ES-I3 (cell line): ENCODE data around the gene PTMA.
"Not testable (repeated sequence)": the region's sequence is repeated elsewhere in the genome, so short reads cannot be mapped to it uniquely, and the experiment has no call there.

Experiments
- H3K36me3 ChIP-seq: 2 replicates; pipeline ENCODE4 v1.6.1; 2013; ENCODE audit warnings: mild to moderate bottlenecking, low read length, control low read depth, moderate library complexity; ENCODE audit not compliant: insufficient read depth
- H3K4me1 ChIP-seq: 2 replicates; pipeline ENCODE4 v1.6.1; 2013; ENCODE audit warnings: mild to moderate bottlenecking, control low read depth, low read length; ENCODE audit not compliant: insufficient read depth
- H3K9ac ChIP-seq: 2 replicates; pipeline ENCODE4 v1.6.1; 2013; ENCODE audit warnings: low read depth, mild to moderate bottlenecking, low read length, moderate library complexity
- H3K9me3 ChIP-seq: 2 replicates; pipeline ENCODE4 v1.6.1; 2013; ENCODE audit warnings: mild to moderate bottlenecking, low read length, moderate library complexity; ENCODE audit not compliant: control insufficient read depth, insufficient read depth

PTMA gene, protein sequence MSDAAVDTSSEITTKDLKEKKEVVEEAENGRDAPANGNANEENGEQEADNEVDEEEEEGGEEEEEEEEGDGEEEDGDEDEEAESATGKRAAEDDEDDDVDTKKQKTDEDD

DNA sequence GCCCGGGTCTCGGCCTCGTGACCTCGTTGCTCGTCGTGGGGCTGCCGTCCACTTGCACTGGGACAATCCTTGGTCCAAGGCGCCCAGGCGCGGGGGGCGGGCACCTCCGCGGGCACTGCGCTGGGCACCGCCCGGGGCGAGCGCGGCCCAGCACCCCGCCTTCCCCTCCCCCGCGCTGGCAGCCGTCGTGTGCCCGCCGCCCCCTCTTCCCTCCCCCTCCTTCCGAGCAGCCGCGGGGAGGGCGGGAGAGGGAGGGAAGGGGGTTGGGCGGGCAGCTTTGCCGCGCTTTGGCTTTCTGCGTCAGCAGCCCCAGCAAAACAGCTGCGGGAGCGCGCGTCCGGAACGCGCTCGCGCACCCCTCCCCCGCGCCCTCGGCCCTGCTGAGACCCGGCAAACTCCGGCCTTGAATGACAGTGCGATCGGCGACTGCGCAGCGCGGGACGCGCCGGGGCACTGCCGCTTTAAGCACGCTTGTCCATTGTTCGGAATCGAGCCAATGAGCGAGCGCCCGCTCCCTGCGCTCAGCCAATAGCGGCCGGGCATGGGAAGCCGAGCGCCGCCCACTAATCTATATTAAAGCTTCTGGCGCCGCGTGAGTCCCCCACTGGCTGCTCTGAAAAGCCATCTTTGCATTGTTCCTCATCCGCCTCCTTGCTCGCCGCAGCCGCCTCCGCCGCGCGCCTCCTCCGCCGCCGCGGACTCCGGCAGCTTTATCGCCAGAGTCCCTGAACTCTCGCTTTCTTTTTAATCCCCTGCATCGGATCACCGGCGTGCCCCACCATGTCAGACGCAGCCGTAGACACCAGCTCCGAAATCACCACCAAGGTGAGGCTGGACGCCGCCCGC, at the start of gene PTMA:
PTMA (plus strand) TSS at position 599 of the 846 bp plus-strand sequence; CDS start at position 781, 182 bp downstream.
- Histone ChIP-seq H3K9ac (peak within 1 kb of the TSS; percentile 90), H3K9me3 (no peaks in the 10 kb centered on the region), H3K4me1 (peaks cover 9% of the 10 kb centered on the region; the same call in 1 of the 2 replicates), H3K36me3 (peaks cover 15% of the 10 kb centered on the region)

DNA sequence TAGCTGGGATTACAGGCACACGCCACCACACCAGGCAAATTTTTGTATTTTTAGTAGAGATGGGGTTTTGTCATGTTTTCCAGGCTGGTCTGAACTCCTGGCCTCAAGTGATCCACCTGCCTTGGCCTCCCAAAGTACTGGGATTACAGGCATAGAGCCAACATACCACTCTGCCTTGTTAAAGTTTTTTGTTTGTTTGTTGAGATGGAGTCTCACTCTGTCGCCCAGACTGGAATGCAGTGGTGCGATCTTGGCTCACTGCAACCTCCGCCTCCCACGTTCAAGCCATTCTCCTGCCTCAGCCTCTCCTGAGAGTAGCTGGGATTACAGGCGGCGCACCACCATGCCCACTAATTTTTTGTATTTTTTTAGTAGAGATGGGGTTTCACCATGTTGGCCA, 48.3 kb upstream of the PTMA start:
- H3K9me3 ChIP-seq, H3K9ac ChIP-seq, H3K36me3 ChIP-seq: not testable (repeated sequence)
- peaks cover 28% of the 10 kb centered on the region; the same call in 1 of the 2 replicates for H3K4me1 ChIP-seq

DNA sequence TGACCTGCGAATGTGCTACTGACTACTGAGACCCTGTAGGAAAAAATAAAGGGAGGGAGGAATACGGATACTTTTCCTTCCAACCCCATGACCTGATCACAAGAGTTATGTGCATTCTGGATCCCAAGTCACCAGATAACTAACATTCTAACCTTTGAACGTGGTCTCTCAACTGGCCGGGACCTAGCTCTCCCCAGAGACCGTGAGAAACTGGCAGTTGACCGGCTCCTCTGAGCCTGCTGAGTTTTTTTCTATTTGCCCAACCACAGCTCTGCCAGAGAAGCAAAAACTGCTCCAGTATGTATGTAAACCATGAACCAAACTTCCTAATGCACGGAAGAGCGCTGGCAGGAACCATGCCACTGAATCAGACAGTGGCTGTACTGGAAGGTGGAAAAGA, 47.5 kb upstream of the PTMA start:
- no peak overlapping the region for H3K9ac ChIP-seq
- H3K4me1 ChIP-seq, result peaks cover 30% of the 10 kb centered on the region; the same call in 1 of the 2 replicates
- no peaks in the 10 kb centered on the region for H3K9me3 ChIP-seq
- no peaks in the 10 kb centered on the region for H3K36me3 ChIP-seq

DNA sequence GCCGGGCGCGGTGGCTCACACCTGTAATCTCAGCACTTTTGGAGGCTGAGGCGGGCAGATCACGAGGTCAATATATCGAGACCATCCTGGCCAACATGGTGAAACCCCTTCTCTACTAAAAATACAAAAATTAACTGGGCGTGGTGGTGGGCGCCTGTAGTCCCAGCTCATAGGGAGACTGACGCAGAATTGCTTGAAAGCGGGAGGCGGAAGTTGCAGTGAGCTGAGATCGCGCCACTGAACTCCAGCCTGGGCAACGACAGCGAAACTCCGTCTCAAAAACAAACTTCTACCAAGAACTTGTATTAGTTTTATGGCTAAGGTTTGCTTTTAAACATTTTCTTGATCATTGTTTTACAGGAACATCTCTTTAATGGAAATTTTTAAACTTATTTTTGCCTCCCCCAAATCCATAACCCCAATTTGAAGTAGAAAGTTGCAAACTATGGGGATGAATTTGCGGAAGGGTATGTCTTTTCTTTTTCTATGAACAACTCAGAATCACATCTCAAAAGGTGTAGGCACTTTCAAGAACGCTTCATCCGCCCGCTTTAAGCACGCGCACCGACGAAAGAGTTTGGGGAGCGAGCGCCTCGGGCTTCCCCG, 46.8 kb upstream of the PTMA start:
- Histone ChIP-seq H3K9ac (peak overlapping the region; percentile 62), H3K4me1 (peaks cover 30% of the 10 kb centered on the region; the same call in 1 of the 2 replicates), H3K36me3 (no peaks in the 10 kb centered on the region)

DNA sequence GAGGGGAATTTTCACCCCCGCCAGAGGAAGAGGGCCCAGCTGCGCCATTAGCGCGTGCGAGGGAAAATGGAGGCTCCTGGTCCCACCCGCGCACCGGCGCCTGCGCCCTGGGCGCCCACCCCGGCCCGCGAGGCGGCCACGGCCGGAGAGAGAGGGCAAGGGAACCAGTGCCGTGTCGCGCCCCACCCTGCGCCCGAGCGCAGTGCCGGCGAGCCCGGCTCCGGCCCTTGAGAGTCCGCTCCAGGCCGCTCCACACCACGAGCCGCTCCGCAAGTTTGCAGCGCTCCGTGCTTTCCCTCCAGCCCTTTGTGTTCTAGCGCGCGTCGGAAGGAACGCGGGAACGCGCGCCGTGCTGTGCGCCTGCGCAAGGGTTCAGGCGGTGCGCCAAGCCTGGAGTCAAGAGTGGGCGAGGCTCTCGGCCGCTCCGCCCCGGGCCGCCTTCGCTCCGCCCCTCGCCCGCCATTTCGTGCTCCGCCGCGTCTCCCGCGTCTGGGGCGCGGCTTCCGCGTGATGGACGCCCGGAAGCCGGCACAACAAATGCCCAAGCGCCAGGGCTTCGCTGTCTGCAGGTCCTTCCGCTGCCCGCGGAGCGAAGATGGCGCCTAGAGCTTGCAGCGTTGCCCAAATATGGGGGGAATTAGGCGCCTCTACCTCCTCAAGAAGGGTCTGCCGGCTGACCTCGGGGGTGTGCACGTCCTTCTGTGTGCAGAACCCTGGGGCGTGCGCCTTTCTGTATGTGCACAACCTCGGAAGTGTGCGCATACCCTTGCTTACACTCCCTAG, 46.1 kb upstream of the PTMA start:
- Histone ChIP-seq H3K4me1 (peaks cover 30% of the 10 kb centered on the region; the same call in 1 of the 2 replicates), H3K36me3 (no peaks in the 10 kb centered on the region), H3K9ac (peak overlapping the region; percentile 62), H3K9me3 (no peaks in the 10 kb centered on the region)

More for the DNA sequence above, 46.8 kb upstream of the PTMA start:
- no peaks in the 10 kb centered on the region for H3K9me3 ChIP-seq

DNA sequence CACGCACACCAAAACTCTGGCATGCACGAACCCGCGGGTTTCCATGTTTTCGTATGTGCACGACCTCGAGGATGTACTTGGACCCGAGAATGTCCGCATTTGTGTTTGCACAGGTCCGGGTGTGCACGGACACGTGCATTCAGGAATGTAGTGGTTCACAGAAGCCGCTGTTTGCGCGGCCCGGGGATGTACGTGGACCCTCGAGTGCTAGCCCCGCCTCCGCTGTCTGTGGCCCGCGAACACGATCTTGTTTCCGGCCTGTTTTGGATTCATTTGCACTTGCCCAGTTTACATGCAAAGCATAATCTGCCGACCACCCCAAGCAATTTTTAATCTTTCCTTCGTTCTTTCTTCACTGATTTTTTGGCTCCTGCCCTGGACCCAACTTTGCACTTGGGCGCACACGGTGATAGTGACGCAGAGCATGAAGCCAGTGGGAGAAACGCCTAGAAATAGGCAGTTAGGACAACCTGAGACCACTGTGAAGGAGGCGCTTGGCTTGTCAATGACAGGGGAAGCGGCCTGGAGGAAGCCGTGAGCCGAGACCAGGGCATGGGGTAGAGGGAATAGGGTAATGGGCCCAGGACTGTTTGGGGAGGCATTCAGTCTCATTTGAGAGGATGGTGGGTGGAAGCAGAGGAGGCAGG, 45.4 kb upstream of the PTMA start:
- H3K9me3 ChIP-seq, result no peaks in the 10 kb centered on the region
- H3K9ac ChIP-seq, result peak overlapping the region; percentile 58
- no peaks in the 10 kb centered on the region for H3K36me3 ChIP-seq
- H3K4me1 ChIP-seq, result peaks cover 30% of the 10 kb centered on the region; the same call in 1 of the 2 replicates

DNA sequence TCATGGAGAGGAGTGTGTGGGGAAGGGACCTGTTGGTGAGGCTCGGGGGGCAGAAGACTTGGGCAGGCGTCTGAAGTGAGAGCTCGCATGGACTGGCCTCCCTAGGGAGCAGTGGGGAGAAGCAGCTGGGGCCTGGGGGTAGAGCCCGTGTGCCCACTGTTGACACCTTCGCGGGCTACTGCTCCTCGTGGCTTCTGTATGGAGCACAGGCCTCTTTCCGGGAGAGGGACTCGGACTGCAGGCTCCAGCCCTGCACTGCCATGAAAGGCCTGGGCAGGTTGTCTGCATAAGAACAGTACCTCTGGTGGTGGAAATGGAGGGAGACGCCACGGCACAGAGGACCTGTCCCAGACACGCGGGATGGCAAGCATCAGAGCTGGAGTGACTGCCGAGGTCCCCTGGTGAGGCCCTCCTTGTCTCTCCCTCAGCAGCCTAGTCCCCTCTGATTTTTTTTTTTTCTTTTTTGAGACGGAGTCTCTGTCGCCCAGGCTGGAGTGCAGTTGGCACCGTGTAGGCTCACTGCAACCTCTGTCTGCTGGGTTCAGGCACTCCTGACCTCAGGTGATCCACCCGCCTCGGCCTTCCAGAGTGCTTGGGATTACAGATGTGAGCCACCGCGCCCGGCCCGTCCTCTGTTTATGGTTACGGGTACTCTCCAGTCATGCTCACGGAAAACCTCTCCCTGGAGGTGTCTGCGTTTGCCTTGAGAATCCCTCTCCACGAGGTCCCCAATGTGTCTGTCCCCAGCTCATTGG, 44.7 kb upstream of the PTMA start:
- H3K4me1 ChIP-seq, result peaks cover 30% of the 10 kb centered on the region; the same call in 1 of the 2 replicates
- H3K9ac ChIP-seq, result no peak overlapping the region
- H3K36me3 ChIP-seq, result no peaks in the 10 kb centered on the region
- H3K9me3 ChIP-seq, result no peaks in the 10 kb centered on the region

DNA sequence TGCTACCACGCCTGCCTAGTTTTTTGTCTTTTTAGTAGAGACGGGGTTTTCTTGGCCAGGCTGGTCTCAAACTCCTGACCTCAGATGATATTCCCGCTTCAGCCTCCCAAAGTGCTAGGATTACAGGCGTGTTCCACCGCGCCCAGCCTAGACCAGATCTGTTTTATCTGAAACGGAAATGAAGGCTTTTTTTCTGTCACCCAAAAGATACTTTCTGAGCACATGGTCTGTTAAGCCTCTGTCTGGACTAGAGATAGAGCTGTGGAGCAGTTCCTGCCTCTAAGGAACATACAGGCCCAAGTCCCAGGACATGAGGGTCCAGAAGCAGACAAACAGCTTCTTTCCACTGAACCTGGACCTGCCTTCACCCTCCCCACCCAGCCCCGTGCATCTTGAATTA, 43.6 kb upstream of the PTMA start:
- Histone ChIP-seq H3K36me3 (no peaks in the 10 kb centered on the region), H3K9ac (no peak overlapping the region), H3K9me3 (no peaks in the 10 kb centered on the region), H3K4me1 (peaks cover 30% of the 10 kb centered on the region; the same call in 1 of the 2 replicates)

DNA sequence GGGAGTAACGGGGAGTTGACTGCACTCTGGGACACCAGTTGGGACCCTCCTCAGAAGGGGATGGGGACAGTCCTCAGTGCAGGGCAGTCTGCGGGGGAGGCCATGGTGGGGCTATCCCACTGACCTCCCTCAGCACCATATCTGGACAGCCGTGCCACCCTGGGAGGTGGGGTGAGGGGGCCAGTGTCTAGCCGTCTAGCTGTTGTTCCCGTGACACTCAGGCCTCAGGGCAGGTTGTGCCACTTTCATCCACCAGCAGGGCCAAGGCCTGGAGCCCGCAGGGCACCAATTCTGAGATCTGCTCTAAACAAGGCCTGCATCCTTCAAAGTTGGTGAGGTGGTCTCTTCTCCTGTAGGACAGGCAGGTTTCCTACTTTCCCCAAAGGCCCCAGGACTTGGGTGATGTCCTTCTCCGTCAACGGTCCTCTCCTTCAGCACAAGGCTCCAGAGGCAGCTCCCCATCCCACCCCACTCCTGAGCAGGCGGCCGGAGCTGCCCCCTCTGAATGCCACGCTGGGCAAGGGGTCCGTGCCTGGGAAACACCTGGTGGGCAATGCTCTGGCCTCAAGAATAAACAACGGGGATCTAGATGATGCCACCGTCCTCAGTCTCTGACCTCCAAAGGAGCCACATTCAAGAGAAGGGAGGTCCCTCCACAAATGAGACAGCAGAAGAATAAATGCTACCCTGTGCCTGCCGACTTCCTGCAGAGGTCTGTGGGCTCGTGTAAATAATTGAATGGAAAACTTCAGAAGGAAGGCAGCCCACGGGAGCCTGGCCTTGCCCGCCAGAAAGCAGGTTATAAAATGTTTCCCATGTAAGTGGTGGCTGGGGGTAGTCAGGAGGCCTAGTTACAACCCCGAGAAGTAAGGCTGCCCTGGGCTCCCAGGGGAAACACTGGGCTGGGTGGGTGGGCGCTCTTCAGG, 42.8 kb upstream of the PTMA start:
- Histone ChIP-seq H3K9ac (peak overlapping the region; percentile 78), H3K36me3 (no peaks in the 10 kb centered on the region), H3K9me3 (no peaks in the 10 kb centered on the region), H3K4me1 (peaks cover 30% of the 10 kb centered on the region; the same call in 1 of the 2 replicates)

DNA sequence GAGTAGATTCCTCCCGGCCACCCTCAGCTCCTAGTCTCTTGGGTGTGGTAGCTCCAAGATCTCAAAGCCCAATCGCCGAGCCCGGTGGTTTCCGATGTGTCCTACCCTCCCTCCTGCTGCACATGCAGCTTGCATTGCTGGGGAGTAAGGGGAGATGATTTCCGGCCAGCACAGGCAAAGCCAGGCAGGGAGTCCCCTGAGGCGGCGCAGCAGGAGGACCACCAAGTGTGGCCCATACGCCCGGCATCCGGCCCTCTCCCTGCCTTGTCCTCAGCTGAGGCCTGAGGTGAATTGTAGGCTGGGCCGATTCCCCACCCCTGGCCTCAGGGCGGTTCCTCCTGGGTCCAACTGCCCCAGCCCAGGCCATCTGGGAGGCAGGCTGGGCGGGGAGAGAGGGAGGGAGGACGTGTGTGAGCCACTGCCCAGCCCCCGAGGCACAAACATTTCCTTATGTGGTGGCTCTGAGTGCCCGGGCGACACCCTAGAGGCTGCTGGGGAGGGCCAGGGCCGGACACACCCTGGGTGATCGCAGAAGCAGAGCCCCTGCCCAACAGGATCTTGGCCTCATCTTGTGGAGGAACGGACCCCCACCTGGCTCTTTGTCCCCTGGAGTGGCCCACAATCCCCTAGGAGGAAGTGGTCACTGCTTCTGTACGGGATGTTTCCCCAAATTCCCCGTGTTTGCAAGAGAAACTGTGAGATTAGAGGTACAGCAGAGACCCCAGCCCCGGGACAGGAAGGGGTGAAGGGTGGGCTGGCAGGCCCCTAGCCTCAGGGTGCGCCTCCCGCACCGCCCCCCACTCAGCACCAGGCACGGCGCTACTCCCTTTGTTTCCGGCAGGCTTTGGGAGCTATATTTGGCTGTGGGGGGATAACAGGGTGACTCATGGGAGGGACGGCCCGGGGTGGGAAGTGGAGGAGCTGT, 41.9 kb upstream of the PTMA start:
- Histone ChIP-seq H3K4me1 (peaks cover 29% of the 10 kb centered on the region; the same call in 1 of the 2 replicates), H3K9ac (peak overlapping the region; percentile 78), H3K36me3 (no peaks in the 10 kb centered on the region), H3K9me3 (no peaks in the 10 kb centered on the region)

DNA sequence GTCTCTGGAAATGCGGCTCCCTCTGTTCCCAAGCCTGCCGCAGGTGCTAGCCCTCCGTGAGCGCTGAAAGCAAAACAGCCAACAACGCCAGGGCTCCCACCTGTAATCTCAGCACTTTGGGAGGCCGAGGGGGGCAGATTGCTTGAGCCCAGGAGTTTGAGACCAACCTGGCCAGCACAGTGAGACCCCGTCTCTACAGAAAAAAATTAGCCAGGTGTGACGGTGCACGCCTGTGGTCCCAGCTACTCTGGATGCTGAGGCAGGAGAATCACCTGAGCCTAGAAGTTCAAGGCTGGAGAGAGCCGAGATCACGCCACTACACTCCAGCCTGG, 41.3 kb upstream of the PTMA start:
- Histone ChIP-seq H3K9ac (peak overlapping the region; percentile 78), H3K9me3 (no peaks in the 10 kb centered on the region), H3K4me1 (peaks cover 35% of the 10 kb centered on the region; the same call in 1 of the 2 replicates)

DNA sequence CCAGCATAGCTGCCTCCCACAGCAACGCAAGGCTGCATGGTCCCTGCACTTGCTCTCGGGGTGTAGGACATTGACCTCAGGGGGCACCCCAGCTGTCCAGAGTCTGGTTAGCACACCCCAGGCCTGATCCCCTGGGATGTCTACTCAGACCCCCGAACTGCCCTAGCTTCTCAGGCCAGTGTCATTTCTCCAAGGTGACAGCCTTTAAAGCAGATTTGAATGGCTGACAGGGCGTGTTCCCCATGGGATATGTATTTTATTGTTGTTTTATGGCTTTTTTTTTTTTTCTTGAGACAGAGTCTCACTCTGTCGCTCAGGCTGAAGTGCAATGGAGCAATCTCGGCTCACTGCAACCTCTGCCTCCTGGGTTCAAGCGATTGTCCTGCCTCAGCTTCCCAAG, 40.8 kb upstream of the PTMA start:
- peak overlapping the region; percentile 78 for H3K9ac ChIP-seq
- H3K9me3 ChIP-seq, result no peaks in the 10 kb centered on the region
- H3K4me1 ChIP-seq, result peaks cover 39% of the 10 kb centered on the region; the same call in 1 of the 2 replicates
- H3K36me3 ChIP-seq, result no peaks in the 10 kb centered on the region

More for the DNA sequence above, 41.3 kb upstream of the PTMA start:
- no peaks in the 10 kb centered on the region for H3K36me3 ChIP-seq
